GM19455 (cell line): ENCODE data around the gene PLAGL1.
"Not testable (repeated sequence)": the region's sequence is repeated elsewhere in the genome, so short reads cannot be mapped to it uniquely, and the experiment has no call there.

Source experiments
- ATAC-seq: cut with Tn5 transposase; IDR thresholded peaks from one replicate; pipeline ENCODE4 v1.9.1; 2021; ENCODE audit not compliant: unreplicated experiment

The PLAGL1 gene

DNA sequence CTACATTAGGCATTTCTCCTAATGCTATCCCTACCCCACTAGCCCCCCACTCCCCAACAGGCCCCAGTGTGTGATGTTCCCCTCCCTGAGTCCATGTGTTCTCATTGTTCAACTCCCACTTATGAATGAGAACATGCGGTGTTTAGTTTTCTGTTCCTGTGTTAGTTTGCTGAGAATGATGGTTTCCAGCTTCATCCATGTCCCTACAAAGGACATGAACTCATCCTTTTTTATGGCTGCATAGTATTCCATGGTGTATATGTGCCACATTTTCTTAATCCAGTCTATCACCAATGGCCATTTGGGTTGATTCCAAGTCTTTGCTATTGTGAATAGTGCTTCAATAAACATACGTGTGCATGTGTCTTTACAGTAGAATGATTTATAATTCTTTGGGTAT, 1.6 kb upstream of the PLAGL1 start:
- ATAC-seq, result not testable (repeated sequence)

GRCh38 chr6:144008846-144009245, 787 bp upstream of the PLAGL1 start:
- ATAC-seq, result no peak

DNA sequence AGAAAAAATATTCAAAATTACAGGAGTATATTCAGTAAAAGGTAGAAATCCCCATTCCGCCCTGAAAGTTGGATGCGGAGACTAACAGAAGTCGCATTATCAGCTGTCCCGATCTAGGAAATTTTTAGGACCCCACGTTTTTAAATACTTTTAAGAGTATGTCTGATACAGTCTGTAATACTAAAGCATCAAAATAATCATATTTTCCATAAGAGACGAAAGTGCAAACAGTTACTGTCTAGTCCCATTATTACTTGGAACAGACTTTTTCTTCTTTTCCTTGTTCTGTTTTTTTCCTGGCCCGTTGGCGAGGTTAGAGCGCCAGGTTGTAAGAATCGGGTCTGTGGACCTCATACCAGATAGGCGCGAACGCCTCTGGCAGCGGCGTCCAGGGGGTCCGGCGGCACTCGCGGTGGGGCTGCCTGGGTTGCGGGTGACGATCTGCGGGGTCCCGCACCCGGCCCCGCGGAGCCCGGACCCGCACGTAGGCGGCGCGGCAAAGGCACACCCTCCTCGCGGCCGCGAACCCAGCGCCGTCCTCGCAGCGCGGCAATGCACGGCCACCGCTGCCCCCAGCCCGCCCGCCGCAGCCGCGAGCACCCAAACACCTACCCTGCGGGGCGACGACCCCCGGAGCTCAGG, 460 bp downstream of the PLAGL1 start:
- ATAC-seq, result peak; percentile 33

DNA sequence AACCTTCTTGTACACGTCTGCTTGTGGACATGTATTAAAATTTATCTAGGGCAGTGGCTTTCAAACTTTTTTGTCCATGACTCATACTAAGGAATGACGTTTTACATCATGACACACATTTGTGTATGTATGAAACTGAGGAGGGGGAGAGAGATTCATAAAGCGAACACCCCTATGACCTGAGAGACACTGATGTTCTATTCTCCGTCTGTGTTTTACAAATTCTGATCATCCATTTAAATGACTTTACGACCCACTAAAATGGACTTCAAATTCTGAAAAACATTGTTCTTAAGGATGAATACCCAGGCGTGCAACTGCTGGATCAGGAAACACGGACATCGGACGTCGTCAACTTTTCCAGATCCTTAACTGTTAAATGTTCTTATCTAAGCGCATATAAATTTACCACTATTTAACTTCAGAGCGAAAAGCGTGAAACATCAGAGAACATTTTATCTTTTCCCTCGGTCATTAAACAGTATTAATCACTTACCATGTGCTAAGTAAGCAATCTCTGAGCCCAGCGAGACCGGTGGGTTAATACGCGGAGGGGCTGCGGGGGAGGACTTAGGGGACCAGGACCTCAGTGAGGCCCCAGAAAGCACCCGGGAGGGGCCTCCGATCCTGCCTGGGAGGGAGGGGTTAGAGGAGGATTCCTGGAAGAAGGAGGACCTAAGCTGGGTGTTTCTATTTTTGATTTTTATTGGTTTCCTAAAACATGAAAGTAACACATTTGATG, 1.2 kb downstream of the PLAGL1 start:
- no peak for ATAC-seq

DNA sequence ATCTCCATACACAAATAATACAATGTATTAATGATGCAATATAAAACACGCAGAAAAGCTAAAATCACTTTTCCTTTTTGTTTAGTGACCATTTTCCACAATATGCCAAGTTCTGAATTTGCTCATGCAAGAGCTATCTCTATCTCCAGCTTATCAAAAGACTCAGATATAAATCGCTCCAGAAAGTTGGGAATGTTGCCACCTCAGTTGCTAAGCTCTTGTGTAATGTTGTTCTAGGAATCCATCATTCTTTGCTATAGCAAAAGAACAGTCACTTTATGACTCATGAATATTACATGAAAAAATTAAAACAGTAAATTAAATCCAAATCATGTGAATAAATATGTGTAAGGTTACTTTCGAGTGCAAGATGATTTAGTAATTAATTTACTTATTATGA, 8.7 kb downstream of the PLAGL1 start:
- ATAC-seq, result no peak

- ATAC-seq, result no peak
These were observed 9.4 kb downstream of the PLAGL1 start for GRCh38 chr6:143998686-143999085.

GRCh38 chr6:143993965-143994646, 14.0 kb downstream of the PLAGL1 start:
- no peak for ATAC-seq

- no peak for ATAC-seq
These were observed 15.8 kb downstream of the PLAGL1 start for GRCh38 chr6:143992285-143992684.

- no peak for ATAC-seq
These were observed 21.5 kb downstream of the PLAGL1 start for GRCh38 chr6:143986463-143987065.

DNA sequence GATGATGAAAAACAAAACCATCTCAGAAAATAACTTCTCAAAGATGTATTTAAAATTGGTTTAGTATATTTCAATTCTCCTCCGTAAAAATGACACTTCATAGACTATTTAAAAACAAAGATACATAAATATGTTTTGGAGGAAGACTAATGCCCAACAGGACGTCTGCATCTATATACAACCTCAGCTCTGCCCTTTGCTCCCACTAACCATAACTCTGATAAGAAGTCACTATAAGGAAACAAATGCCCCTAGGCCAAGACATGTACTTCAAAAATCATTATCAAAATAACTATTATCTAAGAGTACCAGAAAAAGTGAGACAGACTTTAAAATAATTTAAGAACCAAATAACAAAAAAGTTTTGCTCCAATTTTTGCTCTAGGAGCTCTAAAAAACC, 23.4 kb downstream of the PLAGL1 start:
- ATAC-seq, result no peak

DNA sequence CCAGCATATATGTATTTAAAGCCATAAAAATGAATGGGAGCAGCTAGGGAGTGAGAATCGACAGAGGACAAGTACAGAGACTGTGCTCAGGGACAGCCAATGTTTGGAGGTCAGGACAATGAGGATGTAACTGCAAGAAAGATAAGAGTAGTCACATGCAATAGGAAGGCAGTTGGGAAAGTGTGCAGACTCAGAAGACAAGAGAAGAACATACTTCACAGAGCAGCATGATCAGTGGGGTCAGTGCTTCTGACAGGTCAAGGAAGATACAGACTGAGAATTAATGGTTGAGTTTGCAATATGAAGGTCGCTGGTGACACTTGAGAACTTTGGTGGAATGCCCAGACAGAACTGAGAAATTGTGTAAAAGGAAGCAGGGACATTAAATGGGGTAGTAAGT, 25.1 kb downstream of the PLAGL1 start:
- no peak for ATAC-seq

DNA sequence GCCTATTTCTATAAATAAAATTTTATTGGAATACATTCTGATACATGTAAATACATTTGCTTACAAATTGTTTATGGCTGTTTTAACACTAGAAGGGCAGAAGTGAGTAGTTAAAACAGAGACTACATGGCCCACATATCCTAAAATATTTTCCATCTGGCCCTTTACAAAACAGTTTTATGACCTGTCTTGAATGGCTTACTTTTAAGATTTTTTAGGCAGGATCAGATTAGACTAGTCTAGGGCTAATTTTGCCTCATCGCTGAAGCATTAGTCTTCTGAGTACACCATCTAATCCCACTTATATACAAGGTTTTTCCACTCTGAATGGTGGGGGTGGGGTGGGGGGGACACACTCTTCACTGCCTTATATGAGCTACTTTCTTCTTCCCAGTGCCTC, 27.1 kb downstream of the PLAGL1 start:
- no peak for ATAC-seq

GRCh38 chr6:143976806-143977349, 31.2 kb downstream of the PLAGL1 start:
- no peak for ATAC-seq

DNA sequence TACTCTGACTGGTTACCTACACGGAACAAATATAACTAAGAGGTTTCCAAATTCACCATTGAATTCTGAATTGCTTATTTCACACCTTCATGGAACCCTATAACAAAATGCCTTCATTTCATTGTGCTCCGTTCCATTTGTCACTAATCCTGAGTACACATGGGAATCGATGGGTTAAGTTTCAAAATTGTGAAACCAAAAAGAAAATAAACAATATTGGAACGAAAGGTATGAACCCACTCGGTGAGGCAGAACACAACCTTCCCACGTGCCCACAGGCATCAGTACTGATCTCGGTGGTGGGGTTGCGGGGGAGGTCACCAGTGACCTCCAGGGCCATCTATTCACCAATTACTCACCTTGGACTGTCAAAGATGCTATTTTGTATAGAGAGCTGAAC, 34.0 kb downstream of the PLAGL1 start:
- no peak for ATAC-seq

GRCh38 chr6:143973097-143973966, 34.7 kb downstream of the PLAGL1 start:
- ATAC-seq, result no peak

GRCh38 chr6:143971482-143972205, 36.4 kb downstream of the PLAGL1 start:
- ATAC-seq, result no peak

DNA sequence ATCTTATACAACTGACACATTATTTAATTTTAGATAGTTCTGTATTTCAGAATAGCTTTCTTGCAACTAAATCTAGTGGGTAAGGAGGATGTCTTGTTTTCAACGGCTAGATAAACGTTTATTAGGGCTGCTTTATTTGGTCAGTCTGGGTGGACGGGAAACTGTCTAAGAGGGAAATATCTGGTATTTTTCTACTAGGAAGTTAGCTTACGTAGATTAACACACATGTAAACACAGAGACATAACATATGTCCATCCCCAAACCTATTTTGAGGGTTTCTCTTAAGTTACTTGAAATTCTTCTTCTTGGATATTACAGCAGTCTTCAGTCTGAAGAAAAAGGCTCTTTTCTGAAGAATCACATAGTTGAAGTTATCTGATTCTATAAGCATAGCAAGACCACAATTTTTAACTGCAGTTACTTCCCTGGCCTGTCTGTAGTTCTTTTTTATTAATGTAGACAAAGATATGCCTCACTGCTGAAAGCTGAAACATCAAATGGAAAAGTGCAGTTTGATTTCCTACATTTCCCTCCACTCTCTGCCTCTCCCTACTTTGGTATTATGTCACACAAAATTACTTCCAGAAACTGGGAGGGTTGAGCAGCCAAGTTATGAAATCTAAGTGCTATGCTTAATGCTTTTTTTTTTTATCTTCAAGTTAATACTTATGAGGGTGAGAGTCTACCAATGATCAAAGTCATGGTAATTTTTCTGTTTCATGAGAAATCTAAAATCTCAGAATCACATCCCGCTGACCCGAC, 37.4 kb downstream of the PLAGL1 start:
- ATAC-seq, result no peak

DNA sequence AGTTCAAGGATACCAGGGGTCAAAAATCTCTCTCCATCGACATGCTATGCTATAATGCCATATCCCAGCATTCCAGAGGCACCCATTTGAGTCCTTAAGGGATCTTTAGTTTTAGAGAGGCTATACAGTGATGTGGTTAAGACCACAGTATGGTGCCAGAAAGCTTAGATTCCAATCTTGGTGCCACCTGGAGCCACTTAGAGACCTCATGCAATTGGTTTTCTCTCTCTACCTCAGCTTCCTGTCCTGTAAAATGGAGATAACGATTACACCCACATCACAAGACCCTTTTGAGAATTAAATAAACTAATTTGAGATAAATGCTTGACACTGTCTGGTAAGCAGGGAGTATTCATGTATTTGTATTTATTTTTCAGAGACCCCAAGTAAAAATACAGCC, 39.0 kb downstream of the PLAGL1 start:
- no peak for ATAC-seq

DNA sequence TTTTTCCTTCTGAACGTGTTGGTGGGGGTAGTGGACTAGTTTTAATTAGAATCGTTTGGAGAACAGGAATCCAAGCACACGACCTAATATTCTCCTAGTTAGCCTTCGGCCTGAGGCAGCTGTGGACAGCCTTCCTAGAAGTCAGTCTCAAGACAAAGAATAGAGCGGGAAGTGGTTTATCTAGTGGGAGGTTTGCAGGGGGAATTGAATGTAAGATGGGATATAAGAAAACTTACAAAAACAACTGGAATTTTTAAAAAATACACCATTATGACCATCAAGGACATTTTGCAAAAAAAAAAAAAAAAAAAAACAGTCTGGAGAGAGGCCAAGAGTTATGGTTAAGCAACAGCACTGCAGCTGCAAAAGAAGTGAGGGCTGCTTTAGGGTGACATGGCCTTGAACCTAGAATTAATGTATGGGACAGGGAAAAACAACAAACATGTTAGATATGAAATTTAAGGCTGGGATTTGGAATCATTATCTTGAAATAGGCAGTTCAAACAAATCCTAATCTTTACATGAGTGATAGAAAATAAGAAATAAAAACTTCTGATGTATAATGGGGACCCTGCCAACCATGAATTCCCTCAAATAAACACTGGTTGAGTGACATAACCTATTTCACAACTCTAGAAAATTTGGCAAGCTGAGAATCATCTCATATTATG, 40.2 kb downstream of the PLAGL1 start:
- ATAC-seq, result no peak
